Heart left ventricle (tissue), 13 donors: ENCODE data around the gene ZDHHC21.

Source experiments
- POLR2A ChIP-seq, 2 donors: fragments of 450-650 bp; IDR thresholded peaks; one replicate each; pipeline ENCODE4 v1.6.1; 2017; ENCODE audit warnings: antibody characterized with exemption in 2 of 2, mild to moderate bottlenecking in 2 of 2, moderate library complexity in 2 of 2
- TF ChIP-seq, protein P1 (sequence below), 12 donors: fragments of 200-600 bp; sonication (generic) in 4 of 12; IDR thresholded peaks; one replicate each; pipeline versions ENCODE4 v1.5.0 to v1.8.0; 2018 to 2022; ENCODE audit warnings: antibody characterized with exemption in 12 of 12, mild to moderate bottlenecking in 5 of 12
- donor health status: ischemic (EF 13 %, LVEDD 7.1; RV severe dilation, severe dysfunction).
- donor health status: DM: no; HTN: yes; CAD: no.
- donor health status: DM: no; HTN: no; CAD: no.
- donor health status: ischemic (EF 25% LVEDD 6.9; RV normal size, moderate dysfunction).
- donor health status: ischemic (EF 25% LVEDD 5.7; RV mildly dilated, moderate dysfunction).
- donor health status: ischemic (EF 35%, LVEDD 5.7; RV mildly dilated, moderate dysfunction).
- donor health status: nonischemic (EF 11% LVEDD 7.7; RV severe dilation, severe dysfunction).
- donor health status: DM: yes; HTN: yes; CAD: no.
- donor health status: PGD.
- donor health status: ischemic (EF 29% LVEDD 5.4; RV normal size, mild dysfunction).
- donor health status: nonischemic (EF 23%, LVEDD 6.1; RV moderate dilation, normal function).

DNA sequence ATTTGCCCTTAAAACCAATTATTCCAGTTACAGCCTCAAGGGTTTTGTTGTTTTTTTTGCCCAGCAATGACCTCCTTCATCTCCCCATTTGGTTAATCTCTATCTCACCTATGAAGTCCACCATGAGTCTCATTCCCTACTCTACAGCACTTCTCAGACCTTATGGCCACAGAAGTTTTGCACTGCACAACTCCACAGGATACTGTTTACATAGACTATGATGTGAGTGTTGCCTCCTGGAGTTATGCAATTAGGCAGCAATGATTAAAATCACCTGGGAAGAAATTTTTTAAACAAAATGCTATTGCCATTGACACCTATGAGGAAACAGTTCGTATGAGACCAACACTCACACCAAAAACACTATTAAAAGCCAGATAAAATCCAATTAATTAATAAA lies 39.7 kb downstream of the ZDHHC21 start:
- TF ChIP-seq, protein P1, sequence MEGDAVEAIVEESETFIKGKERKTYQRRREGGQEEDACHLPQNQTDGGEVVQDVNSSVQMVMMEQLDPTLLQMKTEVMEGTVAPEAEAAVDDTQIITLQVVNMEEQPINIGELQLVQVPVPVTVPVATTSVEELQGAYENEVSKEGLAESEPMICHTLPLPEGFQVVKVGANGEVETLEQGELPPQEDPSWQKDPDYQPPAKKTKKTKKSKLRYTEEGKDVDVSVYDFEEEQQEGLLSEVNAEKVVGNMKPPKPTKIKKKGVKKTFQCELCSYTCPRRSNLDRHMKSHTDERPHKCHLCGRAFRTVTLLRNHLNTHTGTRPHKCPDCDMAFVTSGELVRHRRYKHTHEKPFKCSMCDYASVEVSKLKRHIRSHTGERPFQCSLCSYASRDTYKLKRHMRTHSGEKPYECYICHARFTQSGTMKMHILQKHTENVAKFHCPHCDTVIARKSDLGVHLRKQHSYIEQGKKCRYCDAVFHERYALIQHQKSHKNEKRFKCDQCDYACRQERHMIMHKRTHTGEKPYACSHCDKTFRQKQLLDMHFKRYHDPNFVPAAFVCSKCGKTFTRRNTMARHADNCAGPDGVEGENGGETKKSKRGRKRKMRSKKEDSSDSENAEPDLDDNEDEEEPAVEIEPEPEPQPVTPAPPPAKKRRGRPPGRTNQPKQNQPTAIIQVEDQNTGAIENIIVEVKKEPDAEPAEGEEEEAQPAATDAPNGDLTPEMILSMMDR (IDR thresholded peaks at IDR 0.05) = no peak
- TF ChIP-seq POLR2A (IDR thresholded peaks at IDR 0.05) = no peak
